OCI-LY7 (cell line): ENCODE measurements around the gene ZNF750.

ENCODE experiments used
- EZH2phosphoT487 ChIP-seq: fragments of 200-600 bp; sonication (generic); IDR thresholded peaks from 2 replicates; pipeline ENCODE4 v1.6.1; 2018; ENCODE audit warnings: low read depth, borderline replicate concordance, mild to moderate bottlenecking, mixed run types, antibody characterized with exemption, low read length, moderate library complexity, mixed read lengths
- TF ChIP-seq, protein P1 (sequence below): fragments of 200-600 bp; sonication (generic); conservative IDR thresholded peaks from 2 replicates; pipeline ENCODE4 v1.5.1; 2014; ENCODE audit warnings: mild to moderate bottlenecking, antibody characterized with exemption, low read length, moderate library complexity, mixed read lengths

DNA sequence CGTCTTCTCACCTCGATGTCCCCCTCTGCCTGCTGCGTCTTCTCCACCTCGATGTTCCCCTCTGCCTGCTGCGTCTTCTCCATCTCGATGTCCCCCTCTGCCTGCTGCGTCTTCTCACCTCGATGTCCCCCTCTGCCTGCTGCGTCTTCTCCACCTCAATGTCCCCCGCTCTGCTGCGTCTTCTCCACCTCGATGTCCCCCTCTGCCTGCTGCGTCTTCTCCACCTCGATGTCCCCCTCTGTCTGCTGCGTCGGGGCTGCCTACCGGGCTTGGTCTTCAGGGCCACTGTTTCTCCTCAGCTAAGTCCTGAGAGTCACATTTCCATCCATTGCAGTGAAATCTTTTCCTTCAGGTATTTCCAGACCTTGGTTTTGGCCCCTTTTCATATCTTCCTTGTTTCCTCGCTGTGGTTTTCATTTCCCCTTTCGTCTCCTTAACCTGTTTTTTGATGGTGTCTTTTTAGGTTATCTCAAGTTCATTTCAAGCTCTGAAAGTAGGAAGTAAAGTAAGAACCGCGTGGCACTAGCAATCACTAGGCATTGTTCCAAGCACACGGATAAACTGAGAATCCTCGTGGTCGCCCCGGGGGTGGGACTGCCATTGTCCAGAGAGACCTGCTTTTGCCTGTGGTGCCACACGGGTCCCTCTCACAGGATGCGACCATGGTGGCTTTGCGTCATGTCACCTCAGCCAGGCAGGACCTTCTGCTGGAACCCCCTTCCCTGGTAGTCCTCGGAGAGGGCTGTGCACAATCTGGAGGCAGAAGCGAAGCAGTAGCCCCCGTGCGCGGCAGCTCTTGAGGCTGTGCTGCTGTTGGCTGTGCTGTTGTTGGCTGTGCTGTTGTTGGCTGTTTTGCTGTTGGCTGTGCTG, 9.5 kb upstream of the ZNF750 start:
- TF ChIP-seq, protein P1, sequence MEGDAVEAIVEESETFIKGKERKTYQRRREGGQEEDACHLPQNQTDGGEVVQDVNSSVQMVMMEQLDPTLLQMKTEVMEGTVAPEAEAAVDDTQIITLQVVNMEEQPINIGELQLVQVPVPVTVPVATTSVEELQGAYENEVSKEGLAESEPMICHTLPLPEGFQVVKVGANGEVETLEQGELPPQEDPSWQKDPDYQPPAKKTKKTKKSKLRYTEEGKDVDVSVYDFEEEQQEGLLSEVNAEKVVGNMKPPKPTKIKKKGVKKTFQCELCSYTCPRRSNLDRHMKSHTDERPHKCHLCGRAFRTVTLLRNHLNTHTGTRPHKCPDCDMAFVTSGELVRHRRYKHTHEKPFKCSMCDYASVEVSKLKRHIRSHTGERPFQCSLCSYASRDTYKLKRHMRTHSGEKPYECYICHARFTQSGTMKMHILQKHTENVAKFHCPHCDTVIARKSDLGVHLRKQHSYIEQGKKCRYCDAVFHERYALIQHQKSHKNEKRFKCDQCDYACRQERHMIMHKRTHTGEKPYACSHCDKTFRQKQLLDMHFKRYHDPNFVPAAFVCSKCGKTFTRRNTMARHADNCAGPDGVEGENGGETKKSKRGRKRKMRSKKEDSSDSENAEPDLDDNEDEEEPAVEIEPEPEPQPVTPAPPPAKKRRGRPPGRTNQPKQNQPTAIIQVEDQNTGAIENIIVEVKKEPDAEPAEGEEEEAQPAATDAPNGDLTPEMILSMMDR = no peak
- TF ChIP-seq EZH2phosphoT487 = no peak
